AG08395 (cell line): Measurements from ENCODE around the gene ARHGAP31.

Experiments
- DNase-seq: peaks from one replicate; pipeline ENCODE4 v3.0.0; 2012; ENCODE audit warnings: mixed read lengths, low spot score

Gene ARHGAP31

DNA sequence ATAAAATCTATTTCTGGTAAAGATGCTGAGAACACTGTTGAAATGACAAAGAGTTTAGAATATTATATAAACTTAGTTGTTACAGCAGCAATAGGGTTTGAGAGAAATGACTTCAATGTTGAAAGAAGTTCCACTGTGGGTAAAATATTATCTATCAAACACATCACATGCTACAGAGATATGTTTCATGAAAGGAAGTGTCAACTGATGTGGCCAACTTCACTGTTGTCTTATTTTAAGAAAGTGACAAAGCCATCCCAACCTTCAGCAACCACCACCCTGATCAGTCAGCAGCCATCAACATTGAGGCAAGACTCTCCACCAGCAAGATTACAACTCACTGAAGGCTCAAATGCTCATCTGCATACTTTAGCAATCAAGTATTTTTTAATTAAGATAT, 149.0 kb downstream of the ARHGAP31 start:
- no peak for DNase-seq

DNA sequence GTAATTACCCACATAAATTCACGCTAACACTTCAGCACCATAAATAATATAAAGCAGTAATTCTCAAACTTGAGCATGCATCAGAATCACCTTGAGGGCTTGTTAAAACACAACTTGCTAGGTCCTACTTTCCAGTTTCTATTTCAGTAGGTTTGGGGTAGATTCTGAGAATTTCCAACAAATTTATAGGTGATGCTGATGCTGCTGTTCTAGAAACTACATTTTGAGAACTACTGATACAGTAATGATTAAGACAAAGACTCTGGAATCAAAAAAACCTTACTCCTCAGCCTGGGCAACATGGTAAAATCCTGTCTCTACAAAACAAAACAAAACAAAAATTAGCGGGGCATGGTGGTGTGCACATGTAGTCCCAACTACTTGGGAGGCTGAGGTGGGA, 150.4 kb downstream of the ARHGAP31 start:
- DNase-seq = no peak

DNA sequence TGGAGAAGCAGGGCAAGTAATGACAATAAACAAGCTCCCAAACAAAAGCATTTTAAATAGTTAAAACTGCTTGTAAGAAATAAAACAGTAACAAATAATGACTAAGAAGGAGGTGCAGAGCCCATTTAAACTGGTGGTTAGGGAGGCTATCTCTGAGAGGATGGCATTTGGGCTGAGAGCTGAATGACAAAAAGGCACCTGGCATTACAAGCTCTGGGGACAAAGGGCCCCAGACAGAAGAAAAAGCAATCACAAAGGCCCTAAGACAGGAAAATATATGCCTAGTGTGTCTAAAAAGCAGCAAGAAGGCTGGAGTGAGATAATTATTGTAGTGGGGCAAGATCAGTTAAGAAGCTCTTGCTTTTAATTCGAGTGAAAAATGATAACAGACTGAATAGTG, 159.6 kb downstream of the ARHGAP31 start:
- DNase-seq = no peak

DNA sequence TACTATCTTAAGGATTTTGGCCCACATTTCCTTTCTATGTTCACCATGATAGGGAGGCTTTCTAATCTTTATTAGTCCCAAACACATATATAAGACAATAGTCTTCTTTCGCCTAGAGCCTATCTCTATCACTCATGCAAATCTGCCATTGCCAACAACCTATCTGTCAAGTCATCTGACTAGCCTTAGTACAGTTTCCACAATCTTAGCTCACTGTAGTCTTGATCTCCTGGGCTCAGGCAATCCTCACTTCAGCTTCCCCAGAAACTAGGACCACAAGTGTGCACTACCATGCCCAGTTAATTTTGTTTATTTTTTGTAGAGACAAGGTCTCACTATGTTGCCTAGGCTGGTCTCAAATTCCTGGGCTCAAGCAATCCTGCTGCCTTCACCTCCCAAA, 162.3 kb downstream of the ARHGAP31 start:
- DNase-seq = no peak

DNA sequence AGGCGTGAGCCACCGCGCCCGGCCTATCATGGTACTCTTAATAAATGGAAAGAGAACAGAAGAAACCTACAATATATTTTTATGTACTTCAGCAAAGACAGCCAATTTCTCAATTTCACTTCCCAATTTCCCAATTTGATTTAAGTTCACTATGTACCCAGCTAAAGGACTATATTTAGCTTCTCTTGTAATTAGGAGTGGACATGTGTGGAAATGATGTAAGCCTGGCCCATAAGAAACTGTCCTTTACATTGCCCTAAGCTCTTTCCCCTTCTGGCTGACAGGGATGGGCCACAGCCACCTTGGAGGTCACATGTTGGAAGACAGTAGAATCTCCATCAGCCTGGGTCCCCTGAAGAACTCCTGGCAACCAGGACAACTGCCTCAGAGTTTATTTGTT, 163.1 kb downstream of the ARHGAP31 start:
- DNase-seq = no peak

DNA sequence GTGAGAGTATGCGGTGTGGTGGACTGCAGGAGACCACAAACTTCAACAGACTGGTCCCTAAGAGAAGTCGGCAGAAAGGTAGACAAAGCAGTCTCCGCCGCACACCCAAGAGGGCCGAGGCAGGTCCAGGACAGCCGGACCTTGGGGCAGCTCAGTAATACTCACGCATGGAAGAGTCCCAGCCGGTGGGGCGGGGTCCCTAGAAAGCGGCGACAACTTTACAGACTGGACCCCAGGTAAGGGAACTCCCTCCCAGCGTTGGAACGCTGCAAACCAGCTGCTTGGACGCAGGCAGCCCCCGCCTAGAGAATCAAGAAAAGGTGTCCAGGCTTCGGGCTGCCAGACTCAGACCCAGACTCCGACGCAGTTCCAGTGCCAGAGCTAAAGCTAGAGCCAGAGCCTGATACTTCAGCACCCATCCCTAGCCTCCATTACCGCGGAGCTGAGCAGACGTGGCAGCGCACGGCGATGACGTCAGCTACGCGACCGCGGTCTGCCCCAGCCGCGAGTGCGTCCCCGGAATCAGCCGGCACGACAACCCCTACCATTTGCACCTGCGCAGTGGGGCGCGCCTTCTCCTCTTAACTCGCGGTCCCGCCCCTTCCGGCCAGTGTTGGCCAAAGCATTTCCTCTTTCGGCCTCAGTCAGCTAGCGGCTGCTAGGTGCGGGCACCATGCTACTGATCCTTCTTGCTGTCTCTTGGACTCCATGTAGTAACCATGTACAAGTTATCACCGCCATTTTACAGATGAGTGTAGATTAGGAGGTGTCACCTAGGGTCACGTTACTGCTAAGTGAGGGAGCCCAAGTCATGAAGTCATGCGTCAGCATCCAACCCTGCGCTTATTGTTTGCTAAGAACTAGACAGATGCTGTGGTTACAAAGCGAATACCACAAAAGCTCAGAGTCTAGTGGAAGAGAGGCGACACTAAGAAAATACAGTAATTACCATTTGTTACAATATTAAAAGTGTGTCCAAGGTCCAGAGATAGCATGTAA, 169.3 kb downstream of the ARHGAP31 start, which contains the start of gene TMEM39A:
TMEM39A (minus strand) TSS at position 445 of the 999 bp plus-strand sequence. CDS start 1,541 bp downstream, outside the sequence.
- peak; percentile 100 for DNase-seq

DNA sequence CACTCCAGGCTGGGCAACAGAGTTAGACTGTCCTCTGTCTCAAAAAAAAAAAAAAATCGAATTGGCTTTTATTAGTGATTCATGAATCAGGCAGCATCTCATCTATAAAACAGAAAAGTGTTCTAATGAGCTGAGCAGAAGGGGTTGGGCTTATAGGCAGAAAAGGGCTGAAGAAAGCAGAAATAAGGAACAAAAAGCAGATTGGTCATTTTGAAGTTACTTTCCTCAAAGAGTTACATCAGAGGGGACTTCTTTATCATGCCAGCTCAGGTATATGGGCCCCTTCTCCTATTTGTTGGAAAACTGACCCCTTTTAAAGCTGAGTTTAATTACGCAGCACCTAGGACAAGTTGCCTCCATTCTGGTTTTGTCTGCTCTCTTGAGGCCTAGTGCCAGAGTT, 173.9 kb downstream of the ARHGAP31 start:
- no peak for DNase-seq

DNA sequence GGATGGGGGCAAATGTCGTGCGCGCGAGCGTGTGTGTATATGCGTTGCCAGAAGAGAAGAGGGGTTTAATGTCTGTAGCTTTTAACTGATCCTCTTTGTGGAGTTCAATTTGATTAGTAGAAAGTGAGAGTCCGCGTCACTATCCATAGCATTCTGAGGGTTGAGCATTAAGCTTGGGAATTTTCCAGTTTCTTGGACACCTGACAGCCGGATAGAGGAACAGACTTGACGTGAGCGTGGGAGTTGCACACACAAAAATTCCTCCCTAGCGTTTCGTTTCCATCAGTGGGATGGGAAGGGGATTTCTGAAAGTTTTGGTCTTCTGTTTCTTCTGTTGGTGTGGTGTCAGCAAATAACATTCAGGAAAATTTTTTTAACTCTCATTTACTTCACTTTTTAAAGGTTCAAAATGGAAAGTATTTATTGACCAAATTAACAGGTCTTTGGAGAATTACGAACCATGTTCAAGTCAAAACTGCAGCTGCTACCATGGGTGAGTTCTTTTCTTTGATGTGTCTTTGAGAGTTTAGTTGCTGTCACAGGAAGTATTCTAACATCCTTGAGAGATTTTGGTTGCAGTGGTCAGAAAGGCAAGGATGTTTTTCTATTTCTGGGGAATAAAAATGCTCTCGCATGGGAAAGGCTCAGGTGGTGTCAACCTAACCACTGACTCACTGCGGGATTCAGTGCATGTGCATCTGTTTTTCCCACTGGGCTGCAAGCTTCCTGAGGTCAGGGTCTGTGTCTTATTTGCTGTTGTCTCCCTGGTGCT, 175.4 kb downstream of the ARHGAP31 start:
- peak; percentile 3 for DNase-seq
